Measurements from ENCODE around the gene ASCC2.
"Not testable (repeated sequence)": the region's sequence is repeated elsewhere in the genome, so short reads cannot be mapped to it uniquely, and the experiment has no call there.

ASCC2 gene

DNA sequence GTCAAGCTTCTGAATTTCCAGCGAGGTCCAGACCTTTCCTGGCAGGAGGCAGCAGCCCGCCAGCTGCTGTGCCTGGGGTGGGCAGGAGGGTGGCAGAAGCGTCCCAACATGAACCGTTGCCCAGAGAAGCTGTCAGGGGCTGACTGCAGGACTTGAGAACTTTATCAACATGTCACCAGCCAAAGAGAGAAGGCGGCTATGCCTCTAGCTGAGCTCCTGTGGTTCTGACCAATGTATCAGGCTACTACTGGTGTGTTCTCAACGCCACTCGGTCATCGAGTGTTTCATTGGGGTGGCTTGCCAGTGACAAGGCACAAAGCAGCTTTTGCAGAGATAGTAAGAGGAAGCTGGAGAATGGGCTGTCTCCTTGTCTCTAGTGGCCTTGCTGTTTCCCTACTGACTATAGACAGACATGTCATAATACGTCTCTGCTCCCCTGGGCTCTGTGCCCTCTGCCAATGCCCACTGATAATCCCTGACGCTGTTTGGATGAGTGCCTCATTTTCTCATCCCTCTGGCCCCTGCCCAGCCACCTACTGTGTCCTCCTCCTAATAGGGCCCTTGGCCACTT is 17.6 kb upstream of the ASCC2 start:
- no peak for DNase-seq (ENCODE audit: low read depth in 4 of 4, low spot score in 1 of 4)

GRCh38 chr22:29854432-29854831 is 16.4 kb upstream of the ASCC2 start:
- no peak for DNase-seq (ENCODE audit: low read depth in 4 of 4, low spot score in 1 of 4)

DNA sequence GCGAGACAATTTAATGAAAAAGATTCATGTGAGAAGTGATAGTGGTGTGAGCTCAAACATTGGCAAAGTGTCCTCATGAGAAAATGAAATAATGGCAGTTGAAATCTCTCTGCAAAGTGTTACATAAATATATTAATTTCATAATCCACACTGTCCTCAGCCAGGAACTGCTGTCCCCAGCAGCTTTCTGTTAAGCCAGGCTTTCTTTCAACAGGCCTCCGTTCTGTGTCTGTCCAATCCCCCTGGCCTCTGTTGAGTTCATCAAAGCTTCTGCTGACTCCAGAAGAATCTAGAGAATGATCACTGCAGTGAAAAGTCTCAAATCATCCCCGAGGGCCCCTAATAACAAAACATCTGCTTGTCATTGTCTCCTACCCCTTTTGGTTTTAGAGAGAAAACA is 10.0 kb upstream of the ASCC2 start:
- DNase-seq (ENCODE audit: low read depth in 4 of 4, low spot score in 1 of 4), result no peak

GRCh38 chr22:29846290-29846689 is 8.2 kb upstream of the ASCC2 start:
- DNase-seq (ENCODE audit: low read depth in 4 of 4, low spot score in 1 of 4), result no peak

- no peak for DNase-seq (ENCODE audit: low read depth in 4 of 4, low spot score in 1 of 4)
Observed at GRCh38 chr22:29842740-29843139, 4.7 kb upstream of the ASCC2 start.

- DNase-seq (ENCODE audit: low read depth in 4 of 4, low spot score in 1 of 4), result no peak
Observed at GRCh38 chr22:29842172-29842571, 4.1 kb upstream of the ASCC2 start.

DNA sequence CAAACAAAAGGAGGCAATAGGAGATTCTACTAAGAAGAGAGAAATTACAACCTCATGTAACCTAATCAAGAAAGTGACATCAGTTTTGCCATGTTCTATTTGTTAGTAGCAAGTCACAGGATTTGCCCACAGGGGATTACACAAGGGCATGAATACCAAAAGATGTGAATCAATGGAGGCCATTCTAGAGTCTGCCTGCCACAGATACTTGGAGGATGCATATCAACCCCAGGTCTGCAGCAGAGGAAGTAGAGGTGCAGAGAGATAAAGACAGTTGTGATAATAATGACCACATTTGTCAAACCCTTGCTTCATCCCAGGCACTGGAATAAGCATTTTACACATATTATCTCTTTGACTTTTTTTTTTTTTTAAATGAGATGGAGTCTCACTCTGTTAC is 2.4 kb upstream of the ASCC2 start:
- no peak for DNase-seq (ENCODE audit: low read depth in 4 of 4, low spot score in 1 of 4)

DNA sequence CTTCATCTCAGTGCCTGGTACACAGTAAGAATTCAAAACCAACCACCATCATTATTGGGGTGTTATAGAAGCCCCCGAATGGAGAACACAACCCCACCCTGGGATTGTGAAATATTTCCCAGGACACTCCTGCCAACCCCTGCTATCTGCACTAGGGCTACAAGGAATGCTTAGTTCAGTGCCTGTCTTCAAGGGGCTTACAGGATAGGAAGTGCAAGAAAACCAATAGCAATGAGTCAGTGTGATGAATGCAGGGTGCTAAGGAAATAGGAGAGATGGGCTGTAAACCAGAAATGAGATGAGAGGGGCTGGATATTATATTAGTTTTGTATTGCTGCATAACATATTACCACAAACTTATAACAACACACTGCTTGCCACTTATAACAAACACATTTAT is 965 bp upstream of the ASCC2 start:
- no peak for DNase-seq (ENCODE audit: low read depth in 4 of 4, low spot score in 1 of 4)

DNA sequence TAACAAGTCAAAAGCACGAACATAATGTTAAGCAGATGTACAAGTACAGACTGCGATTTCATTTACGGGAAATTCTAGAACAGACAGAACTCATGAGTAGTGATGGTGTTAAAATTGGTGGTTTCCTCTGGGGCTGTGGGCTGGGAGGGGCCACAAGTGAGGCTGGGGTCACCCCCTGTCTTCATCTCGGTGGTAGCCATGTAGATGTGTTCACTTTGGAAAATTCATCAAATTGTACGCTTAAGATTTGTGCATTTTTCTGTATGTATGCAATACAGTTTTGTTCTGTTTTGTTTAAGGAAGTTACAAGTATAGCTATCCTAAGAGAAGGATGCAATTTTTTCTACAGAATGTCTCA is 504 bp upstream of the ASCC2 start:
- no peak for DNase-seq (ENCODE audit: low read depth in 4 of 4, low spot score in 1 of 4)

DNA sequence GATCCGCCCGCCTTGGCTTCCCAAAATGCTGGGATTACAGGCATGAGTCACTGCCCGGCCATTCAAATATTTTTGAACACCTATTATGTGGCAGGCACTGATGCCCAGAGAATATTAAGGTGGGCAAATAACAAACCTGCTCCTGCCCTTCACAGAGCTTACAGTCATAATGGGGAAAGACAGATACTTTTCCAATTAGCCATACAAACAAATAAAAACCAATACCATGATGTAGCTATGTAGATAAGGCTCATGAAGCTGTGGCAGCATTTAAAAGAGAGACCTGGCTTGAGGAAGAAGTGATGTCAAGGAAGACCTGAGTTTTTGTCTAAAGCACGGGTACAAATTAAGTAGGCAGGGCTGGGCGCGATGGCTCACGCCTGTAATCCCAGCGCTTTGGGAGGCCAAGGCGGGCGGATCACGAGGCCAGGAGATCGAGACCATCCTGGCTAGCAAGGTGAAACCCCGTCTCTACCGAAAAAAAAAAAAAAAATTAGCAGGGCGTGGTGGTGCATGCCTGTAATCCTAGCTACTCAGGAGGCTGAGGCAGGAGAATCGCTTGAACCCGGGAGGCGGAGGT is 1.2 kb downstream of the ASCC2 start:
- not testable (repeated sequence) for DNase-seq (ENCODE audit: low read depth in 4 of 4, low spot score in 1 of 4)

DNA sequence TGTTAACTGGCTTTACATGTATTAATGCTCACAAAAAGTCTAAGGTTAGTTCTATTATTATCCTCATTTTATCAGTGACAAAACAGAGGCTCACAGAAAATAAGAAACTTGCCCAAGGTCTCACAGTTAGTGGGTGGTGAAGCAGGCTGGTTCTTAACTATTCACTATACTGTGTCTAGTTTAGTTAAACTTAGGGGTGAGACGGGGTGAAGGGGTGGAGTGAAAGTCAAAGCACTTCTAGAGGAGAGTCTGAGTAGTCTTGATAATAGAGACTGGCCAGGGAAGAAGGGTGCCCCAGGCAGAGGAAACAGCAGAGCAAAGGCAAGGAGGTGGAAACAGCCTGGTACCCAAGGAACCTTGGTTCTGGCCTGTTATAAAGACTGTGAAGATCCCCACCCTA is 4.0 kb downstream of the ASCC2 start:
- no peak for DNase-seq (ENCODE audit: low read depth in 4 of 4, low spot score in 1 of 4)

DNA sequence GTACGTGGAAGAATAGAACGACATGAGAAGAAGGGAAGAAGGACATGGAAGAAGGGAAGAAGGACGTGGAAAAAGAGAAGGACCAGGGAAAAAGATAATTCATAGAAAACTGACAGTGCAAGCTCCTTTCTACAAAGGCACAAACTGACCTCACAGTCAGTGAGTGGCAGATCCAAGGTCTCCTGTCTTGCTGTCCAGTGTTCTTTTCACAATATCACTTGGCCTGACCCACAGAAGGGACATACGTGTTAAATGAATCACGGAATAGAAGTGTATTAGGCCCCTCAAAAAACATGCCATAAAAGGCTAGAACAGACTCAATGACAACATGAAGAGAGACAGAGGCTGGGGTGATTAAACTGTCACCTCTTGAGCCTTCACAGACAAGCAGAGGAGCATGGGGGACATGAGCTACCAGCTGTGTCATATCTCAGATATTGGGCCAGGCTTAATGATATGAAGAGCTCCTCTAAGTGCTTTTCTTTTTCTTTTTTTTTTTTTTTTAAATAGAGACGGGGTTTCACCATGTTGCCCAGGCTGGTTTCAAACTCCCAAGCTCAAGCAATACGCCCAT is 4.6 kb downstream of the ASCC2 start:
- DNase-seq (ENCODE audit: low read depth in 4 of 4, low spot score in 1 of 4), result no peak

GRCh38 chr22:29831958-29832357 is 6.1 kb downstream of the ASCC2 start:
- no peak for DNase-seq (ENCODE audit: low read depth in 4 of 4, low spot score in 1 of 4)

DNA sequence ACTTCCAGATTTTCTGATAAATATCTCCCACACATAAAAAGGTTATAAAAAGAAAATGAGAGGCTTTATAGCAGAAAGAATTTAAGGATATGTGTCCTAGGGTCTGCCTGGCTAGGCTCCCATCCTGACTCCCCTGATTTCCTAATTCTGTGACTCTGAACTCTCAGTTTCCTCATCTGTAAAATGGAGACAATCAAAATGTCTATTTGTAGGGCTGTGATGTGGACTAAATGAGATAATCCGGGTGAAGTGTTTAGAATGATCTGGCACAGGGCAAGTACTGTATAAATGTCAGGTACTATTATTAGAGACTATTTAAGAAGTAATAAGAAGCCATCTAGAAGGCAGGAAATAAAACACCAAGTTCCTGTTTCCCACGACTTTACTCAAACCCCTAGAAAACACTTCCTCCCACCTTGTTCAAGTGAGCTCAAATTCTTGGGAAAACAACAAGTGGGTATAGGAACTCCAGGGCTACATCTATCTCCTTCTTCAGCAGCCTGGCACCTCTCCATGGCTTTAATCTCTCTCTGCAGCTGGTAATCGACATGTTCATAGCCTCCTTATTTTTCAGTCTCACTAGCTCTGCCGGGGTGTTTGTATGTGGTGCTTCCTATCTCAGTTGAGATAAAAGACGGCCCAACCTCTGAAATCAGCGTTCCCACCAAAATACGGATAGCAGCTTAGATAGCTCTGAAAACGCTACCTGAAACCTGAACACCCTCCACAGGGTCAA is 6.7 kb downstream of the ASCC2 start:
- no peak for DNase-seq (ENCODE audit: low read depth in 4 of 4, low spot score in 1 of 4)

DNA sequence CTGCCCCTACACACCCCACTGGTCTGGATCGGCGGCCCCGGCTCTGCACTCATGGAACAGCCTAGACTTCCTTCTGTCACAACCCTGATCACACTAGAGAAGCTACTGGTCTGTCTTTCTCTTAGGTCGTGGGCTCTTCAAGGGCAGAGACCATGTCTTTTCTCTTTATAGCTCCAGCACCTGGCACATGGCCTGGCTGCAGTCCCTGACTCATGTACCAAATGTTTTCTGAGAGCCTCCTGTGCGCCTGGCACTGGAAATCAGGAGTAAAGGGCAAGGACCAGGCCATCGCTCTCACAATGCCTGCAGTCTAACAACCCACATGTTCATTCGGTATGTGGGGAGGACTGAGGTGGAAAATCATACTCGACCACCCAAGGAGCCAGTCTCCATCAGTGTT is 7.5 kb downstream of the ASCC2 start:
- no peak for DNase-seq (ENCODE audit: low read depth in 4 of 4, low spot score in 1 of 4)

DNA sequence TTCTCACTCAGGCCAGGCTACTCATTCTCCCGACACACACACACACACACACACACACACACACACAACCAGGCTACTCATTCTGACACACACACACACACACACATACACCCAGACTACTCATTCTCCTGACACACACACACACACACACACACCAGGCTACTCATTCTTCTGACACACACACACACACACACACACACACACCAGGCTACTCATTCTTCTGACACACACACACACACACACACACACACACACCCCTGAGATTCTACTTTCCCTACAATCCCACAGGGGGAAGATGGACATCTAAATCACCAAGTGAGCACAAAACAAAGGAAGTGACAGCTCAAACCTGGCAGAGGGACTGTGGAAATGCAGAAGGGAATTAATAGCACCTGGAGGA is 10.3 kb downstream of the ASCC2 start:
- not testable (repeated sequence) for DNase-seq (ENCODE audit: low read depth in 4 of 4, low spot score in 1 of 4)

- DNase-seq (ENCODE audit: low read depth in 4 of 4, low spot score in 1 of 4), result no peak
Observed at GRCh38 chr22:29827091-29827490, 11.0 kb downstream of the ASCC2 start.

GRCh38 chr22:29825578-29825977 is 12.5 kb downstream of the ASCC2 start:
- DNase-seq (ENCODE audit: low read depth in 4 of 4, low spot score in 1 of 4), result no peak

DNA sequence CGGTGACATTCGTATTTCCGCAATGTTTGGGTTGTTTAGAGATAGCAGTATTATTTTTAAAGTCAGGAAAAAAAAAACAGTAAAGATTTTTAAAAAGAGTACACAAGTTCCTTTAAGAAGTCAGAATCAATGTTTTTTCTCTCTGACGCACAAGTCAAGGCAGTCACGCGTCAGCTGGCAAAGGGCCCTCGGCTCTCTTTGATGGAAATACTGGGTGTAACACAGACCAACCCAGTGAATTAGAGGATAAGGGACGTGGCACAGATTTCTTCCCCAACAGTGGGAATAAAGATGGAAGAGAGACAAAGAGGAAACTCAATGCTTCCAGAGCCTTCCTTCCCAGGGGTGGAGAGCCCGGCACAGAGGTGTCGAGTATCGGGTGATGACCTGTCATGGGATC is 13.4 kb downstream of the ASCC2 start:
- DNase-seq (ENCODE audit: low read depth in 4 of 4, low spot score in 1 of 4), result no peak

DNA sequence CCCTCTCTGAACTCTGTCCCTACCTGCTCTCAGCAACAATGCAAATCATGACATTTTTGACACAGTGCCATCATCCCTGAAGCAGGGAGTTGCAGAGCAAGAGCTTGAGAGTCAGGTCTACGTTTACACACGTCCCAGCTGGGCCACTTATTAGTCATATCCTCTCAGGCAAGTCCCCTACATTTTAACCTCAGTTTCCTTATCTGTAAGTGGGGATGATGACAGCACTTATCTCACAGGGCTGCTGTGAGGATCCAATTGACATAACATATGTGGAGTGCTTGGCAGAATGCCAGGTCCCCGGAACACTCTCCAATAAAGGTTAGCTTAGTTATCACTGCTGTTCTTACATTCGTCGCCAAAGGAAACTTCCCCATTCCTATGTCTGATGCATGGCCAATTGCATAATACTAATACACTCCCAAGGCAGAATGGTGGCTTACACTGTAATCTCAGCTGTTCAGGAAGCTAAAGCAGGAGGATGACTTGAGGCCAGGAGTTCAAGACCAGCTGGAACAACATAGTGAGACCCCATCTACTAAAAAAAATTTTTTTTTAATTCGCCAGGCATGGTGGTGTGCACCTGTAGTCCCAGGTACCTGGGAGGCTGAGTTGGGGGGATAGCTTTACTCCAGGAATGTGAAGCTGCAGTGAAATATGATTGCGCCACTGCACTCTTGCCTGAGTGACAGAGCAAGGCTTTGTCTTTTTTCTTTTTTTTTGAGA is 16.6 kb downstream of the ASCC2 start:
- peak in 2 of 4 experiments; percentile 5 to 37 for DNase-seq (ENCODE audit: low read depth in 4 of 4, low spot score in 1 of 4)

GRCh38 chr22:29820961-29821290 is 17.1 kb downstream of the ASCC2 start:
- DNase-seq (ENCODE audit: low read depth in 4 of 4, low spot score in 1 of 4), result no peak

GRCh38 chr22:29819501-29819900 is 18.6 kb downstream of the ASCC2 start:
- no peak for DNase-seq (ENCODE audit: low read depth in 4 of 4, low spot score in 1 of 4)

All from stimulated activated CD4-positive, alpha-beta T cell treated with anti-CD3 and anti-CD28 coated beads, Interleukin-1b, Interleukin-23, amount 100 ng/mL, for 24 hours (primary cell).